Osteocyte (in vitro differentiated cells): ENCODE measurements around the gene PTGES3L. TPM values are rescaled to one million over a fixed set of nuclear protein-coding genes. Genes with fewer than 3 reads are reported as not detected.
A peak's percentile ranks its signal among the peaks of the same experiment; 100 is the strongest.

Source experiments
- DNase-seq: peaks from one replicate; pipeline ENCODE4 v3.0.0; 2021; ENCODE audit warnings: mixed read lengths; ENCODE audit not compliant: unreplicated experiment; ENCODE audit errors: extremely low spot score
- H3K27ac Mint-ChIP-seq: one replicate; pipeline ENCODE4 v1.8.0; 2021; ENCODE audit warnings: mild to moderate bottlenecking, mixed read lengths; ENCODE audit not compliant: unreplicated experiment
- H3K27me3 Mint-ChIP-seq: one replicate; pipeline ENCODE4 v1.8.0; 2021; ENCODE audit warnings: mixed read lengths; ENCODE audit not compliant: unreplicated experiment
- H3K36me3 Mint-ChIP-seq: one replicate; pipeline ENCODE4 v1.8.0; 2021; ENCODE audit warnings: mixed read lengths; ENCODE audit not compliant: unreplicated experiment
- H3K4me1 Mint-ChIP-seq: one replicate; pipeline ENCODE4 v1.8.0; 2021; ENCODE audit warnings: mixed read lengths; ENCODE audit not compliant: unreplicated experiment
- H3K4me3 Mint-ChIP-seq: one replicate; pipeline ENCODE4 v1.8.0; 2021; ENCODE audit warnings: mild to moderate bottlenecking, moderate library complexity, mixed read lengths; ENCODE audit not compliant: unreplicated experiment
- H3K9me3 Mint-ChIP-seq: one replicate; pipeline ENCODE4 v1.8.0; 2021; ENCODE audit warnings: mixed read lengths; ENCODE audit not compliant: unreplicated experiment
- total RNA-seq: library from RNA; stranded (reverse); gene quantifications from 2 replicates; pipeline ENCODE4 v1.2.1, GENCODE V29; 2021
- TF ChIP-seq, protein P1 (sequence below): fragments of 200-600 bp; sonication (generic); IDR thresholded peaks from 2 replicates; pipeline ENCODE4 v1.5.0; 2021; ENCODE audit warnings: antibody characterized with exemption, mild to moderate bottlenecking, moderate library complexity

PTGES3L gene
- total RNA-seq, 1 donor from 2014 or later: 0.35 TPM

DNA sequence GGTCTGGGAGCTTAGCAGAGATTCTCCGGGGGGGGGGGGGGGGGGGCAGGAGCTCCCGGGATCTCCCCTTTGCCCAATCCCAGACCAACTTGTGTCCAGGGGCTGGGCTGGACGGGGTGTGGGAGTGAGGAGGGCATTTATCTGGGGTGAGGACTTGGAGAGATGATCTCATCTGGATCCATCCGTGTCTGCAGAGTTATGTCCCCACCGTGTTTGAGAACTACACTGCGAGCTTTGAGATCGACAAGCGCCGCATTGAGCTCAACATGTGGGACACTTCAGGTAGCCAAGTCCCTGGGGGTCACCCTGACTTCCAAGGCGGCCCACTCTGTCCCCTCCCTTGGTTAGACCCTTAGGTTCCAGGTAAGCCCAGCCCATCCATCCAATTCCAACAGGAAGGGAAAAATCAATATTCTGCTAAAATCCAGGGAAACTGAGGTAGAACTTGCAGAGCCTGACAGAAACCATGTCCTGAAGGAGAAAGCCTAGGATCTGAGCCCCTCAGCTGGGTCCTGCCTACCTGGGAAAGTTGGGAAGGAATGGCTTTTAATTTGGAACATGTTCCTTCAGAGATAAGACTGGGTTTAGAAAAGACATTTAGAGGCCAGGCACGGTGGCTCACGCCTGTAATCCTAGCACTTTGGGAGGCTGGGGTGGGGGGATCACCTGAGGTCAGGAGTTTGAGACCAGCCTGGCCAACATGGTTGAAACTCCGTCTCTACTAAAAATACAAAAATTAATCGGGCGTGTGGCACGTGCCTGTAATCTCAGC is 46.1 kb upstream of the PTGES3L start:
- TF ChIP-seq, protein P1, sequence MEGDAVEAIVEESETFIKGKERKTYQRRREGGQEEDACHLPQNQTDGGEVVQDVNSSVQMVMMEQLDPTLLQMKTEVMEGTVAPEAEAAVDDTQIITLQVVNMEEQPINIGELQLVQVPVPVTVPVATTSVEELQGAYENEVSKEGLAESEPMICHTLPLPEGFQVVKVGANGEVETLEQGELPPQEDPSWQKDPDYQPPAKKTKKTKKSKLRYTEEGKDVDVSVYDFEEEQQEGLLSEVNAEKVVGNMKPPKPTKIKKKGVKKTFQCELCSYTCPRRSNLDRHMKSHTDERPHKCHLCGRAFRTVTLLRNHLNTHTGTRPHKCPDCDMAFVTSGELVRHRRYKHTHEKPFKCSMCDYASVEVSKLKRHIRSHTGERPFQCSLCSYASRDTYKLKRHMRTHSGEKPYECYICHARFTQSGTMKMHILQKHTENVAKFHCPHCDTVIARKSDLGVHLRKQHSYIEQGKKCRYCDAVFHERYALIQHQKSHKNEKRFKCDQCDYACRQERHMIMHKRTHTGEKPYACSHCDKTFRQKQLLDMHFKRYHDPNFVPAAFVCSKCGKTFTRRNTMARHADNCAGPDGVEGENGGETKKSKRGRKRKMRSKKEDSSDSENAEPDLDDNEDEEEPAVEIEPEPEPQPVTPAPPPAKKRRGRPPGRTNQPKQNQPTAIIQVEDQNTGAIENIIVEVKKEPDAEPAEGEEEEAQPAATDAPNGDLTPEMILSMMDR: no peak
- no peak overlapping the region for H3K27ac Mint-ChIP-seq
- no peaks in the 10 kb centered on the region for H3K9me3 Mint-ChIP-seq
- no peaks in the 10 kb centered on the region for H3K27me3 Mint-ChIP-seq
- DNase-seq: no peak
- peak overlapping the region; percentile 69 for H3K4me3 Mint-ChIP-seq
- H3K36me3 Mint-ChIP-seq: no peaks in the 10 kb centered on the region
- peaks cover 17% of the 10 kb centered on the region for H3K4me1 Mint-ChIP-seq

DNA sequence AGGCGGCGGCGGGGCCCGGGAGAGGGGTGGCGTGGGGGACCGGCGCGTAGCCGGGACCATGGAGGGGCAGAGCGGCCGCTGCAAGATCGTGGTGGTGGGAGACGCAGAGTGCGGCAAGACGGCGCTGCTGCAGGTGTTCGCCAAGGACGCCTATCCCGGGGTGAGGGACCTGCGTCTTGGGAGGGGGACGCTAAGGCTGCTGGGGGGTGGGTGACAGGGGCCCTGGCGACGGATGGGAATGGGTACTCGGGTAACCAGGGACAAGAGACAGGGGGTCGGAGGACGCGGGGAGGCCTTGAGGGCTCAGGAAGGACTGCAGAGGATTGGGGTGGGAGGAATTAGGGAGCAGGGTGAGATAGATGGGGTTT is 45.4 kb upstream of the PTGES3L start:
- DNase-seq: no peak
- Mint-ChIP-seq H3K4me1 (peaks cover 22% of the 10 kb centered on the region), H3K27me3 (no peaks in the 10 kb centered on the region), H3K27ac (peak overlapping the region; percentile 18), H3K9me3 (no peaks in the 10 kb centered on the region), H3K36me3 (no peaks in the 10 kb centered on the region), H3K4me3 (peak overlapping the region; percentile 69)
- TF ChIP-seq, protein P1: no peak

DNA sequence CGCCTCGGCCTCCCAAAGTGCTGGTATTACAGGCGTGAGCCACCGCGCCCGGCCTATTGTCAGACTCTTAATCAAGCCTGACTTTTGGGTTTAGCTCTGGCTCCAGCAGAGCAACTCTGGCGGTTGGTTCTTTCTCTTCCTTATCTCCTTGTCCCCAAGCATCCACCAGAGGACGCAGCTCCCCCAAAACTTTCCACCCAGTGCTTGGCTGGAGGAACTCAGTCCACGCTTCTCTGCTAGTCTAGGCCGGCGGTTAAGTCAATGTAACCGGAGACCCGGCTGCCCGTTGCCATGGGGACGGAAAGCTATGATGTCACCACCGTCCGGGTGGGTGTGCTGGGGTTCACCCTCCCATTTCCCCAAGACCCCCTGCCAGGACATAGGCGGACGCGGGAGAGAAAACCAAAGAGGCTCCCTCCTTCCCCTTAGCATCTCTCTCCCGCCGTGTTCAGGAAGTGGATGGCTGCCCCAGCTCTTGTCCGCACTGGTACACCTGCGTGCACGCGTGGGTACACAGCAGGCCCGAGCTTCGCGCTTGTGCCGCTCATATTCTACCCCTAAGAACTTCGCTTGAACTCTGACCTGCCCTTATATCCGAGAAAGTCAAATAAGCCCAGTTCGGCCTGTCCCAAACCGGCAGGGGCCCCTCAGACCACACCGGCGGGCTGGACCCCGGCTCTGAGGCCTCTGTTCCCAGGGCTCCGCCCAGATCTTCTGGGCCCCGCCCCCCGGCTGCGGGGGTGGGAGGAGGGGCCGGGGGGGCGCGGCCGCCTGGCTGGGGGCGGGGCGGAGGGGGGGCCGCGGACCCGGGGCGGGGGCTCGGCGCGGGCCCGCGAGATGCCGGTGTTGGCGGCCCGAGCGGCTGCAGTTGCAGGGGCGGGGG is 44.8 kb upstream of the PTGES3L start, which contains the start of gene RND2:
Gene RND2 (plus strand): TSS at position 825 of the 883 bp plus-strand sequence. CDS start 117 bp downstream, outside the sequence.
- Mint-ChIP-seq H3K9me3 (no peaks in the 10 kb centered on the region), H3K4me3 (peak within 1 kb of the TSS; percentile 90), H3K27ac (peak within 1 kb of the TSS; percentile 94), H3K36me3 (no peaks in the 10 kb centered on the region), H3K4me1 (peaks cover 28% of the 10 kb centered on the region), H3K27me3 (no peaks in the 10 kb centered on the region)
- peak; percentile 96 for DNase-seq
- TF ChIP-seq, protein P1: peak; percentile 82

DNA sequence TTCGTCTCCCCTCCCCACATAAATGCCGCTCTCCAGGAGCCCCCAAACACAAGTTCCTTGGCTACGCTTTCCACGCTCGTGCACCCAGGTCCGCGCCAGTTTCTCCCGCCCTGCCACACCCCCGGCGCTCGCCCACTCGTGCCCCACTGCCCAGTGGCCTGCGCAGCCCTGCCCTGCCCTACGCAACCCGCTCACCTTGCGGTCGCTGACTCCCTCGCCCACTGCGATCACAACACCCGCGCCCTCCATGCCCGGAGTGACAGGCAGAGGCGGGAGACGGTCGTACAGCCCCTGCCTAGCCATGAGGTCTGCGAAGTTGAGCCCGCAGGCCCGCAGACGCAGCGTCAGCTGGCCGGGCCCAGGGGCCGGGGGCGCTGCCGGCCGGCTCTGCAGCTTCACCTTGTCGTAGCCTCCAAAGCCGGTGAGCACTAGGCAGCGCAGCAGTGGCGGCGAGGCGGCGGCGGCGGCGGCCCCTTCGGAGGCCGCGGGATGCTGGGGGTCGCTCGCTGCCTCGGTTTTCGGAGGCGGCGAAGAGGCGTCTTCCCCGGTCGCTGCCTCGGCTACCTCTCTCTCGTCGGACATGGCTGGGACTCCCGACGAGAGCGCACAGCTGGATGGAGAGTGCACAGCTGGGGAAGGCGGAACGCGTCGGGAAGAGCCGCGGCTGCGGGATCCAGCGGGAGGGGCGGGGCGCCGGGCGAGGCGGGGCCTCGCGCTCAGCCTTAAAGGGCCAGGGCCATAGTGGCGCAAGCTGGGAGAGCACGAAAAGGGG is 42.0 kb upstream of the PTGES3L start, which contains the start of gene VAT1:
Gene VAT1 (minus strand): TSS at position 645 of the 772 bp plus-strand sequence. CDS start 63 bp downstream, at position 582.
- peak; percentile 90 for DNase-seq
- Mint-ChIP-seq H3K9me3 (no peaks in the 10 kb centered on the region), H3K36me3 (peaks cover 12% of the 10 kb centered on the region), H3K4me3 (peak within 1 kb of the TSS; percentile 94), H3K4me1 (peaks cover 35% of the 10 kb centered on the region), H3K27me3 (no peaks in the 10 kb centered on the region), H3K27ac (peak within 1 kb of the TSS; percentile 96)
- TF ChIP-seq, protein P1: no peak
